HG02870 (cell line): ENCODE data around the gene PTPN20.

Source experiments
- ATAC-seq: cut with Tn5 transposase; IDR thresholded peaks from one replicate; pipeline ENCODE4 v1.9.1; 2021; ENCODE audit warnings: mild to moderate bottlenecking, moderate library complexity; ENCODE audit not compliant: unreplicated experiment

Gene PTPN20

DNA sequence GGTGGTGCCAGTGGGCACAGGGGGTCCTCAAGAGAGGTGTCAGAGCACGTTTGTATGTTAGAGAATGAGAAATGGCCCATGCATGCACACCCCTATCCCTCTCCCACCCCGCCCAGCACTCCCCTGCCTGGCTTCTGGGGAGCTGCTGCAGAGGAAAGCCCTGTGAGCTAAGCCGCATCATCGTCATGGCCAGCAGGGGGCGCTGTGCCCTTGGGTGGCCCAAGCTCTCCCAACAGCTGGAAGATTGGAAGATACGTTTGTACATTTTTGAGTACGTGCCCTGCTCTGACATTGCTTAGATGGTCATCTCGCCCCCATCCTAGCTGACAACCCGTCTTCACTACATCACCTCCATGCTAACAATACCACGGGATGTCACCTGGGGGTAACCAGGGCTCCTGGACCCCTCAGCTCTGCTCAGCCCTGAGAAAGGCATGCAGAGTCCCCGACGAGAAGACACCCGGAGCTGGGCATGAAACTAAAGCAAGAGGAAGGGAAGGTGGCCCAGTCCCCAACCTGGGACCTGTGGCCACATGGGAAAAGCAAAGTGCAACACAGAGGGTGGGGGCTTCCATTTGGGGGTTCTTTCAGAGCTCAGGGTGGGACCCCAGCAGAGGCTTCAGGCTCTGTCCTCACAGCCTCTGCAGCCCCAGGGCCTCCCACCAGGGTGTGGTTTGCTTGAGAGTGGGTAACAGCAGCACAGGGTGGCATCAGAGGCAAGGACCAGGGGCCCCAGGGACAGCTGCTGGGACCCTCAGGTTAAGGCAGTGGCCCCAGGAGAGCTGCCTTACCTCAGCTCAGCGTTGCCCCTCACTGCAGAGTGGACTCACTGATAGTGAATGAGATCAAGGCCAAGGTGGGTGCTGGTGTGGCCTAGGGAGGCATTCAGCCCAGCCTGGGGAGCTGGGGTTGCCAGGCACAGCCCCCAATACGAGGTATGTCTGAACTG lies 136.6 kb downstream of the PTPN20 start:
- no peak for ATAC-seq

- no peak for ATAC-seq
Observed at GRCh38 chr10:47048526-47048905, 137.3 kb downstream of the PTPN20 start.

DNA sequence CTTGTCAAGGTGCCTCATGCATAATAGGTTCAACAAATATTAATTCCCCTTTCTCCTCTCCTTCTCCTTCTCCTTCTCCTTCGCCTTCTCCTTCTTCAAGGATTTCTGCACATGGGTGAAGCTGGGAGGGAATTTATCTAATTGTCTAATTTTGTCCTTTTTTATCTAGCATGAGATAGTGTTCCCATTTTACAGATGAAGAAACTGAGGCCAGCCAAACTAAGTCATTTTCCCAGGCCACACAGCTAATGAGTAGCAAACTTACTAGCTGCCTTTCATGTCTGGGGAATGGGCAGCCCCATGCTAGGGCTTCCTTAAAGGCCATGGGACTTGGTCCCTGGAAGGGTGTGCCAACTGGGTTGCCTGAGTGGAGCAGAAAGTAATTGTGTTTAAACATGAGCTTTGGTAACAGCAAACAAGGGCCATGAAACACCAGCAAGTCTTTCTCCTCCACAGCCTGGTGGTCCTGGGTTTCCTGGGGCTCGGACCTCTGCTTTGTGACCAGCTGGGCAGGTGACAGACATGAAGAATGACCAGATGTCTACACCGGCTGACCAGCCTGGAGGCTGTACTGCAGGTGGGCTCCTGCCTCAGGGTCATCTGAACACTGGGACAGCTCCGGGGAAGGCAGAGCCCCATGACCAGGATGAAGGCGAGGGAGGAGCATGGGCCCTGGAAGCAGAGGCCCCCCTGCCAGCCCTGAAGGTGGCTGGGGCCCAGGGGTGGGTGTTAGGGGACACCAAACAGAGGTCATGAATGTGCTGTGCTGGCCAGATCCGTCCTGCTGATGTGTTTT lies 138.0 kb downstream of the PTPN20 start:
- ATAC-seq: no peak

DNA sequence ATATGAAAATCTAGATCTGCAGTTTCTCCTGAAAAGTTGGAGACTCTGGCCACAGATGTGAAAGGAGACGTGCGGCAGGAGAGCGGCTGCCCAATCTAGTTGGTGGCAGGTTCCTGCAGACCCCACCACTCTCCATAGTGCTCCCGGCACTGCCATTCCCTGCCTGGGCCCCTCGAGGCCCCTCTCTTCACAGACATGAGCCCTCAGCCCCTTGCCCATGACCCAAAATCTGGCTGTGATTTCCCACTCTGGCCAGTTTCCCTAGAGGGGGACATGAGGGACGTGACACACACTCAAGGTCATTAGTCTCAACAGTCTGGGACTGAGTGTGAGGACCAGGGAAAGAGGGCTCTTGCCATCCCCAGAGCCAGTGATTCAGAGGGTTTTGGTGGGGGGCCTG lies 138.7 kb downstream of the PTPN20 start:
- no peak for ATAC-seq

DNA sequence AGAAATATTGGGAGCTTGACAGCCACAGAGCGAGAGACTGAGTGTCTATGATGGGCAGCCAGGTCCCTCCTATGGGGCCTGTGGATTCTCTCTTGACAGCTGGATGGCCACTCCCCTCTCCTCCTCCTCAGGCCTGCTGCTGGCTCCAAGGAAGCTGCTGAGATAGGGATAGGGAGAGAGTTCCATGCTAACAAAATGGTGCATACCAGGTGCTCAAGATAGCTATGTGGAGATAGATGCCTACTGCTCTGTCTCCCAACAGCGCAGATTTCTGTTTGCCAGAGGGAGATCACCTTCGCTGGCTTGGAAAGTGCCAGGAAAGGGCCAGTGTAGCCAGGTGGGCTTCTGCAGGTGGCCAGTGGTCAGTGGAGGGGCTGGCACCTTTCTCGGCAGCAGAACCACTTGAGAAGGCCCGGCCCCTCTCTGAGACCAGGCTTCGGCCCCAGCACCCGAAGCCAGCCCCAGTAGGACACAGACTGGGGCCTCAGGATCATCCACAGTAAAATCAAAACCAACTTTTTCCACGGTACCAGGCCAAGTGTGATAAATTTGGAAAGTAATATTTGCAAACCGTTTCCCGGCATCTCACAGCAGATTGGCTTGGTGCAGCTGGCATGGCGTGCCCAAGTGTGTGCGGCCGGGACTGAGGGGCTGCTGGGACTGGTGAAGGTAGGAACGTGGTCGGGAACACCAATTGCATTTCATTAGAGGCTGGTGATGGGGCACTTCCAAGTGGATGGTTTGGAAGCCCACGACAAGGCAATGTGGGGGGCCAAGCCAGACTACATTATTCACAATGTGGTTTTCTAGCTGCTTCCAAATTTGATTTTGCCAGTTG lies 139.6 kb downstream of the PTPN20 start:
- ATAC-seq: no peak

DNA sequence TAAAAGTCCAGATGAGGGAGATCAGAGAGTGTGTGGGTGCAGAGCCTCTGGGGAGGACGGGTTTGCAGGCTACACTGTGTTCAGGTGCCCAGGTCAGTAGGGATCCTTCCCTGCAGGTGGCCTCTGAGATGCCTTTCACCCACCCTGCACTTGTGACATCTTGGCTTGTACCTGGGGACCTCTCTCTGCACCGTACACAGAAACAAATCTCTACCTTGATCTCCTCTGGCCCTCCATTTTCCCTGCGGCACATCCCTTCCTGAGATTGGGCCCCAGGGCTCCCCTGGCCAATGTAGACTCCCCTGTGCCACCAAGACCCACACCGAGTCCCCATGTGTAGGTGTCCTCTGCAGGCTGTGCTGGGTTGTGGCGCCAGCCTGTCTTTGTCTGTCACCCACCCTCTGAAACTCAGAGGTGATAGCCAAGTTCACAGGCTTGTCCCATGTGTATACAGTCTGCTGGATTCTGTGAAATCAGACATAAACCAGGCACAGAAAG lies 140.6 kb downstream of the PTPN20 start:
- no peak for ATAC-seq
